HL-60 (cell line): ENCODE results near the gene AGAP3.

Experiments
- GABPA ChIP-seq: IDR thresholded peaks from 2 replicates; pipeline ENCODE4 v1.6.1; 2012; ENCODE audit warnings: low read depth
- POLR2AphosphoS5 ChIP-seq: IDR thresholded peaks from 2 replicates; pipeline ENCODE4 v1.6.1; 2012; ENCODE audit warnings: low read depth
- SPI1 ChIP-seq: IDR thresholded peaks from 2 replicates; pipeline ENCODE4 v1.6.1; 2012; ENCODE audit warnings: low read depth, mild to moderate bottlenecking, borderline replicate concordance
- TF ChIP-seq, protein P1 (sequence below): IDR thresholded peaks from one replicate; pipeline ENCODE4 v1.5.1; 2011; ENCODE audit warnings: low read length, control low read depth, inconsistent platforms; ENCODE audit not compliant: insufficient read depth
- TF ChIP-seq, protein P2 (sequence below): IDR thresholded peaks from 2 replicates; pipeline ENCODE4 v1.6.1; 2012; ENCODE audit warnings: low read depth; ENCODE audit not compliant: insufficient replicate concordance

DNA sequence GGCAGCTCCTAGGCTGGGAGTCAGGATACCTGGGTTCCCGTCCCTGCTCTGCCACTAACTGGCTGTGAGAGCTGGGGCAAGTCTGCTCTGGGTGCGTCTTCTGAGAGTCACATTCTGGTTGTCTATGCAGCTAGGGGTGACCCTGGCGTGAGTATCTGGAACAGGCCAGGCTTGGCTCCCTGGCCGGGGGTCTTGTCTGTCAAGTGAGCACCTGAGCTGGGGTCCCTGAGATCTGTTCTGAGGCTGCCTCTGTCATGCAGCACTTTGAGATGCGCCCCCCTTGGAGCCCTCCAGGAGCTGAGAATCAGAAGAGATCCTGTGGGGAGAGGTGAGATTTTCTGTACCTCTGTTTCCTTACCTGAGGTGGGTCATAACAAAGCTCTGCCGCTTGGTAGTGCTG, 7.5 kb downstream of the AGAP3 start:
- TF ChIP-seq, protein P1, sequence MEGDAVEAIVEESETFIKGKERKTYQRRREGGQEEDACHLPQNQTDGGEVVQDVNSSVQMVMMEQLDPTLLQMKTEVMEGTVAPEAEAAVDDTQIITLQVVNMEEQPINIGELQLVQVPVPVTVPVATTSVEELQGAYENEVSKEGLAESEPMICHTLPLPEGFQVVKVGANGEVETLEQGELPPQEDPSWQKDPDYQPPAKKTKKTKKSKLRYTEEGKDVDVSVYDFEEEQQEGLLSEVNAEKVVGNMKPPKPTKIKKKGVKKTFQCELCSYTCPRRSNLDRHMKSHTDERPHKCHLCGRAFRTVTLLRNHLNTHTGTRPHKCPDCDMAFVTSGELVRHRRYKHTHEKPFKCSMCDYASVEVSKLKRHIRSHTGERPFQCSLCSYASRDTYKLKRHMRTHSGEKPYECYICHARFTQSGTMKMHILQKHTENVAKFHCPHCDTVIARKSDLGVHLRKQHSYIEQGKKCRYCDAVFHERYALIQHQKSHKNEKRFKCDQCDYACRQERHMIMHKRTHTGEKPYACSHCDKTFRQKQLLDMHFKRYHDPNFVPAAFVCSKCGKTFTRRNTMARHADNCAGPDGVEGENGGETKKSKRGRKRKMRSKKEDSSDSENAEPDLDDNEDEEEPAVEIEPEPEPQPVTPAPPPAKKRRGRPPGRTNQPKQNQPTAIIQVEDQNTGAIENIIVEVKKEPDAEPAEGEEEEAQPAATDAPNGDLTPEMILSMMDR: no peak
- no peak for TF ChIP-seq POLR2AphosphoS5
- TF ChIP-seq, protein P2, sequence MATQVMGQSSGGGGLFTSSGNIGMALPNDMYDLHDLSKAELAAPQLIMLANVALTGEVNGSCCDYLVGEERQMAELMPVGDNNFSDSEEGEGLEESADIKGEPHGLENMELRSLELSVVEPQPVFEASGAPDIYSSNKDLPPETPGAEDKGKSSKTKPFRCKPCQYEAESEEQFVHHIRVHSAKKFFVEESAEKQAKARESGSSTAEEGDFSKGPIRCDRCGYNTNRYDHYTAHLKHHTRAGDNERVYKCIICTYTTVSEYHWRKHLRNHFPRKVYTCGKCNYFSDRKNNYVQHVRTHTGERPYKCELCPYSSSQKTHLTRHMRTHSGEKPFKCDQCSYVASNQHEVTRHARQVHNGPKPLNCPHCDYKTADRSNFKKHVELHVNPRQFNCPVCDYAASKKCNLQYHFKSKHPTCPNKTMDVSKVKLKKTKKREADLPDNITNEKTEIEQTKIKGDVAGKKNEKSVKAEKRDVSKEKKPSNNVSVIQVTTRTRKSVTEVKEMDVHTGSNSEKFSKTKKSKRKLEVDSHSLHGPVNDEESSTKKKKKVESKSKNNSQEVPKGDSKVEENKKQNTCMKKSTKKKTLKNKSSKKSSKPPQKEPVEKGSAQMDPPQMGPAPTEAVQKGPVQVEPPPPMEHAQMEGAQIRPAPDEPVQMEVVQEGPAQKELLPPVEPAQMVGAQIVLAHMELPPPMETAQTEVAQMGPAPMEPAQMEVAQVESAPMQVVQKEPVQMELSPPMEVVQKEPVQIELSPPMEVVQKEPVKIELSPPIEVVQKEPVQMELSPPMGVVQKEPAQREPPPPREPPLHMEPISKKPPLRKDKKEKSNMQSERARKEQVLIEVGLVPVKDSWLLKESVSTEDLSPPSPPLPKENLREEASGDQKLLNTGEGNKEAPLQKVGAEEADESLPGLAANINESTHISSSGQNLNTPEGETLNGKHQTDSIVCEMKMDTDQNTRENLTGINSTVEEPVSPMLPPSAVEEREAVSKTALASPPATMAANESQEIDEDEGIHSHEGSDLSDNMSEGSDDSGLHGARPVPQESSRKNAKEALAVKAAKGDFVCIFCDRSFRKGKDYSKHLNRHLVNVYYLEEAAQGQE: no peak
- TF ChIP-seq GABPA: no peak
- TF ChIP-seq SPI1: no peak
